Neural progenitor cell (in vitro differentiated cells): ENCODE data around the gene TBCB.

Experiments
- EZH2 ChIP-seq: fragments of 200-600 bp; sonication (generic); IDR thresholded peaks from 2 replicates; pipeline ENCODE4 v1.6.1; 2017; ENCODE audit warnings: antibody characterized with exemption, mild to moderate bottlenecking, moderate library complexity
- EZH2phosphoT487 ChIP-seq: fragments of 200-600 bp; sonication (generic); IDR thresholded peaks from 2 replicates; pipeline ENCODE4 v1.6.1; 2017; ENCODE audit warnings: antibody characterized with exemption
- TF ChIP-seq, protein P1 (sequence below): fragments of 200-600 bp; sonication (generic); IDR thresholded peaks from 2 replicates; pipeline ENCODE4 v1.5.1; 2017; ENCODE audit warnings: antibody characterized with exemption, mild to moderate bottlenecking

DNA sequence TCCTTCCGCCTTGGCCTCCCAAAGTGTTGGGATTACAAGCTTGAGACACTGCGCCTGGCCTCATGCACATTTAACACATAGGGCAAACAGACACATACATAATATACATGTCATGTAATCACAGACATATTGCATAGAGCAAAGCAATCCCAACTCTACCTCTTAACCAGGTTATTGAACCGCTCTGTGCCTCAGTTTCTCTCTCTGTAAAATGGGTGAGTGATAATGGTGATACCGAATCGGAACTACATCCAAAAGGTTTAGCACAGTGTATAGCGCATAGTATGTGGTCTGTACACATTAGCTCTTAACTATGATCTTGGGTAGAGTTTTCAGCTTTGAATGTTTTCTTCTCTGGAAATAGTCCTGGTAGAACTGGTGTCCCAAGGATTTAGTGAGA, 29.4 kb downstream of the TBCB start:
- TF ChIP-seq, protein P1, sequence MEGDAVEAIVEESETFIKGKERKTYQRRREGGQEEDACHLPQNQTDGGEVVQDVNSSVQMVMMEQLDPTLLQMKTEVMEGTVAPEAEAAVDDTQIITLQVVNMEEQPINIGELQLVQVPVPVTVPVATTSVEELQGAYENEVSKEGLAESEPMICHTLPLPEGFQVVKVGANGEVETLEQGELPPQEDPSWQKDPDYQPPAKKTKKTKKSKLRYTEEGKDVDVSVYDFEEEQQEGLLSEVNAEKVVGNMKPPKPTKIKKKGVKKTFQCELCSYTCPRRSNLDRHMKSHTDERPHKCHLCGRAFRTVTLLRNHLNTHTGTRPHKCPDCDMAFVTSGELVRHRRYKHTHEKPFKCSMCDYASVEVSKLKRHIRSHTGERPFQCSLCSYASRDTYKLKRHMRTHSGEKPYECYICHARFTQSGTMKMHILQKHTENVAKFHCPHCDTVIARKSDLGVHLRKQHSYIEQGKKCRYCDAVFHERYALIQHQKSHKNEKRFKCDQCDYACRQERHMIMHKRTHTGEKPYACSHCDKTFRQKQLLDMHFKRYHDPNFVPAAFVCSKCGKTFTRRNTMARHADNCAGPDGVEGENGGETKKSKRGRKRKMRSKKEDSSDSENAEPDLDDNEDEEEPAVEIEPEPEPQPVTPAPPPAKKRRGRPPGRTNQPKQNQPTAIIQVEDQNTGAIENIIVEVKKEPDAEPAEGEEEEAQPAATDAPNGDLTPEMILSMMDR: no peak
- no peak for TF ChIP-seq EZH2
- no peak for TF ChIP-seq EZH2phosphoT487
